SK-N-SH (cell line): ENCODE results near the gene ARHGAP27. TPM values are rescaled to one million over a fixed set of nuclear protein-coding genes. Genes with fewer than 3 reads are reported as not detected.

Experiments used
- CTCF ChIA-PET: fragments of 300-600, 350-600 bp; formaldehyde crosslinking; extraction: SDS; loops from one replicate; lab custom pipeline; 2021; lab: Yijun Ruan, JAX
- POLR2A ChIA-PET: fragments of 350-600 bp; sonication (Branson Sonifier 250); formaldehyde crosslinking; extraction: SDS; loops from one replicate; lab custom pipeline; 2020; ENCODE audit warnings: antibody characterized with exemption, inconsistent platforms; lab: Yijun Ruan, JAX
- DNase-seq: peaks from one replicate; pipeline ENCODE4 v3.0.0; 2012
- H2AFZ ChIP-seq: fragments of 200-600 bp; sonication (generic); 2 replicates; pipeline ENCODE4 v1.8.1; 2016; ENCODE audit warnings: antibody characterized with exemption, mild to moderate bottlenecking, low read depth
- H3F3A ChIP-seq: fragments of 200-600 bp; sonication (generic); replicated peaks from 2 replicates; pipeline ENCODE3; 2016; ENCODE audit warnings: antibody characterized with exemption, mild to moderate bottlenecking; ENCODE audit not compliant: insufficient read depth
- H3K27ac ChIP-seq, 2 experiments: fragments of 200-500 bp in 1 of 2; fragments of 200-600 bp in 1 of 2; sonication (Bioruptor generic) in 1 of 2; sonication (generic), shearing (Covaris generic) in 1 of 2; 2 replicates each; pipeline versions ENCODE4 v1.5.1 to v1.6.1; 2014 to 2016; ENCODE audit warnings: low read depth in 2 of 2, inconsistent platforms in 1 of 2, low read length in 1 of 2, mild to moderate bottlenecking in 1 of 2, mixed read lengths in 1 of 2
- H3K27me3 ChIP-seq: fragments of 200-600 bp; sonication (generic), shearing (Covaris generic); 2 replicates; pipeline ENCODE4 v1.6.1; 2016; ENCODE audit warnings: mixed run types; ENCODE audit not compliant: insufficient read depth
- H3K36me3 ChIP-seq, 2 experiments: fragments of 200-500 bp in 1 of 2; fragments of 200-600 bp in 1 of 2; sonication (Bioruptor generic) in 1 of 2; sonication (generic) in 1 of 2; replicated peaks in 1 of 2; 2 replicates each; pipeline versions ENCODE3 to v1.5.1; 2014 to 2016; ENCODE audit warnings: low read length in 1 of 2, mild to moderate bottlenecking in 1 of 2; ENCODE audit not compliant: insufficient read depth in 2 of 2, control insufficient read depth in 1 of 2
- H3K4me1 ChIP-seq, 2 experiments: fragments of 200-500 bp in 1 of 2; fragments of 200-600 bp in 1 of 2; sonication (Bioruptor generic) in 1 of 2; sonication (generic), shearing (Covaris generic) in 1 of 2; 2 replicates each; pipeline versions ENCODE4 v1.5.1 to v1.6.1; 2014 to 2016; ENCODE audit warnings: low read depth in 1 of 2, low read length in 1 of 2, mixed run types in 1 of 2; ENCODE audit not compliant: insufficient read depth in 2 of 2, control insufficient read depth in 1 of 2
- H3K4me2 ChIP-seq: fragments of 200-600 bp; sonication (generic), shearing (Covaris generic); 2 replicates; pipeline ENCODE4 v1.6.1; 2017; ENCODE audit warnings: mixed run types
- H3K4me3 ChIP-seq, 2 experiments: fragments of 200-500 bp in 1 of 2; fragments of 200-600 bp in 1 of 2; sonication (Bioruptor generic) in 1 of 2; sonication (generic), shearing (Covaris generic) in 1 of 2; 2 replicates each; pipeline versions ENCODE4 v1.5.1 to v1.8.1; 2014 to 2016; ENCODE audit warnings: low read depth in 2 of 2, inconsistent platforms in 1 of 2, low read length in 1 of 2, mild to moderate bottlenecking in 1 of 2, mixed read lengths in 1 of 2, moderate library complexity in 1 of 2
- H3K79me2 ChIP-seq: fragments of 200-600 bp; sonication (generic); 2 replicates; pipeline ENCODE4 v1.8.1; 2017; ENCODE audit warnings: mild to moderate bottlenecking; ENCODE audit not compliant: insufficient read depth
- H3K9ac ChIP-seq: fragments of 200-600 bp; sonication (generic); 2 replicates; pipeline ENCODE4 v1.6.1; 2017; ENCODE audit warnings: mixed run types
- H3K9me2 ChIP-seq: fragments of 200-600 bp; sonication (generic); 2 replicates; pipeline ENCODE4 v1.6.1; 2017; ENCODE audit warnings: mixed run types
- H3K9me3 ChIP-seq: fragments of 200-600 bp; sonication (generic); 2 replicates; pipeline ENCODE4 v1.6.1; 2017; ENCODE audit warnings: mixed run types, mild to moderate bottlenecking, moderate library complexity
- H4K20me1 ChIP-seq: fragments of 200-600 bp; sonication (generic); 2 replicates; pipeline ENCODE4 v1.6.1; 2017; ENCODE audit warnings: mild to moderate bottlenecking, mixed run types; ENCODE audit not compliant: insufficient read depth
- CTCF ChIP-seq: fragments of 200-600 bp; sonication (generic); IDR thresholded peaks from 2 replicates; pipeline ENCODE4 v1.6.1; 2017; ENCODE audit warnings: antibody characterized with exemption, mild to moderate bottlenecking, moderate library complexity
- ELF1 ChIP-seq: IDR thresholded peaks from 2 replicates; pipeline ENCODE4 v1.4.0; 2012
- EP300 ChIP-seq, 2 experiments: IDR thresholded peaks; 2 replicates each; pipeline versions ENCODE4 v1.4.0 to v1.6.1; 2012; ENCODE audit warnings: borderline replicate concordance in 1 of 2, low read depth in 1 of 2, low read length in 1 of 2
- EZH2phosphoT487 ChIP-seq: fragments of 200-600 bp; sonication (generic); IDR thresholded peaks from 2 replicates; pipeline ENCODE4 v1.6.1; 2017; ENCODE audit warnings: low read depth, mixed run types, mild to moderate bottlenecking, antibody characterized with exemption, moderate library complexity, borderline replicate concordance
- FOSL2 ChIP-seq: IDR thresholded peaks from 2 replicates; pipeline ENCODE4 v1.4.0; 2012; ENCODE audit warnings: low read depth, mild to moderate bottlenecking, moderate library complexity, borderline replicate concordance
- GABPA ChIP-seq: IDR thresholded peaks from 2 replicates; pipeline ENCODE4 v1.4.0; 2012; ENCODE audit warnings: low read depth, mild to moderate bottlenecking
- GATA2 ChIP-seq: sonication (generic); formaldehyde crosslinking; IDR thresholded peaks from 2 replicates; pipeline ENCODE4 v1.5.0; 2020; ENCODE audit warnings: mild to moderate bottlenecking, missing genetic modification reagents
- IRF3 ChIP-seq: fragments of 150-350 bp; IDR thresholded peaks from 2 replicates; pipeline ENCODE4 v1.6.1; 2016; ENCODE audit warnings: mild to moderate bottlenecking, low read depth, low read length
- JUND ChIP-seq: IDR thresholded peaks from 2 replicates; pipeline ENCODE4 v1.4.0; 2012
- MAX ChIP-seq: IDR thresholded peaks from 2 replicates; pipeline ENCODE4 v1.4.0; 2012; ENCODE audit warnings: low read depth
- MXI1 ChIP-seq: IDR thresholded peaks from 2 replicates; pipeline ENCODE4 v1.6.1; 2012; ENCODE audit warnings: mild to moderate bottlenecking, low read depth, low read length, improper control_type of control experiment
- NFIC ChIP-seq: IDR thresholded peaks from 2 replicates; pipeline ENCODE4 v1.4.0; 2012; ENCODE audit warnings: borderline replicate concordance
- NRF1 ChIP-seq: IDR thresholded peaks from 2 replicates; pipeline ENCODE4 v1.6.1; 2012; ENCODE audit warnings: low read depth, mild to moderate bottlenecking, low read length
- PBX3 ChIP-seq: IDR thresholded peaks from 2 replicates; pipeline ENCODE4; 2012
- POLR2AphosphoS5 ChIP-seq: IDR thresholded peaks from 2 replicates; pipeline ENCODE4 v1.6.1; 2012; ENCODE audit warnings: low read depth, low read length
- RAD21 ChIP-seq: IDR thresholded peaks from 2 replicates; pipeline ENCODE4 v1.6.1; 2012; ENCODE audit warnings: mild to moderate bottlenecking, low read length
- RFX5 ChIP-seq: IDR thresholded peaks from 2 replicates; pipeline ENCODE4 v1.6.1; 2012; ENCODE audit warnings: mild to moderate bottlenecking, improper control_type of control experiment, low read length
- RXRA ChIP-seq: IDR thresholded peaks from 2 replicates; pipeline ENCODE4 v1.4.0; 2012; ENCODE audit warnings: low read depth, mild to moderate bottlenecking, borderline replicate concordance
- SIN3A ChIP-seq: IDR thresholded peaks from 2 replicates; pipeline ENCODE4 v1.6.1; 2012; ENCODE audit warnings: low read depth, mild to moderate bottlenecking, low read length, moderate library complexity, borderline replicate concordance
- SMC3 ChIP-seq: IDR thresholded peaks from 2 replicates; pipeline ENCODE4 v1.6.1; 2012; ENCODE audit warnings: low read depth, low read length, improper control_type of control experiment
- USF1 ChIP-seq: IDR thresholded peaks from 2 replicates; pipeline ENCODE4 v1.4.0; 2012; ENCODE audit warnings: low read depth, borderline replicate concordance
- USF2 ChIP-seq: fragments of 150-350 bp; IDR thresholded peaks from 2 replicates; pipeline ENCODE4 v1.6.1; 2017; ENCODE audit warnings: antibody characterized with exemption, low read length, low read depth, borderline replicate concordance
- YY1 ChIP-seq: IDR thresholded peaks from 2 replicates; pipeline ENCODE4 v1.4.0; 2012; ENCODE audit warnings: low read depth, mild to moderate bottlenecking
- WGBS: methylation state at CpG from one replicate; pipeline ENCODE4 v1.1.6; 2017; ENCODE audit warnings: low lambda C conversion rate; 5-methylcytosine and 5-hydroxymethylcytosine counted together
- polyA plus RNA-seq, 3 experiments: library from polyadenylated mRNA; depleted of rRNA; stranded (reverse); fragments of >200 nt; gene quantifications; 2 replicates each; pipeline ENCODE4 v1.2.3, GENCODE V29; 2012

The ARHGAP27 gene
- polyA plus RNA-seq, 1 of the 3 experiments (the other 2 are of a cell fraction): 2.1 TPM

GRCh38 chr17:45371414-45372324 lies 61.0 kb downstream of the ARHGAP27 start:
- no peaks in the 10 kb centered on the region for H3K9me3 ChIP-seq
- H3K79me2 ChIP-seq: no peaks in the 10 kb centered on the region
- H3K27ac ChIP-seq: peak overlapping the region; percentile 78 to 96
- 17% methylated on average over 34 of the region's 55 CpGs for WGBS
- no peaks in the 10 kb centered on the region for H3K27me3 ChIP-seq
- ChIA-PET POLR2A (no interaction called here), CTCF (interaction anchor here (1.1 to 3.8 kb wide), 7 partner anchors 14 to 236 kb away, joined by 3 to 13 read pairs (median 7); partner anchors contain the start of gene ACBD4)
- peak overlapping the region; percentile 75 for H3K9ac ChIP-seq
- peak overlapping the region; percentile 67 for H3K4me2 ChIP-seq
- H3K4me3 ChIP-seq: peak overlapping the region; percentile 1 to 43; a peak in 1 of 4 replicates
- H4K20me1 ChIP-seq: no peaks in the 10 kb centered on the region
- peaks cover 2 to 31% of the 10 kb centered on the region in 2 experiments; a peak in 3 of 4 replicates for H3K4me1 ChIP-seq
- H3F3A ChIP-seq: peaks cover 43% of the 10 kb centered on the region
- no peaks in the 10 kb centered on the region for H3K9me2 ChIP-seq
- DNase-seq: peak; percentile 78
- H3K36me3 ChIP-seq: no peaks in the 10 kb centered on the region
- H2AFZ ChIP-seq: peak overlapping the region; percentile 48; the same call in 1 of the 2 replicates
- TF ChIP-seq POLR2AphosphoS5 (peak; percentile 73), SIN3A (peak; percentile 55; the same call in 1 of the 2 replicates), GABPA (no peak), RXRA (peak; percentile 87), MAX (0 out of 2 replicates have a peak, but pooled peaks have one; percentile 33), YY1 (no peak), PBX3 (peak; percentile 73), CTCF (no peak; the same call in none of the 2 replicates), FOSL2 (peak; percentile 92), IRF3 (no peak), USF2 (no peak), RAD21 (no peak), GATA2 (CRISPR knock-in tag) (no peak), RFX5 (no peak), NFIC (peak; percentile 76), EP300 (IDR thresholded peaks at IDR 0.05; ENCODE audit: borderline replicate concordance in 1 of 2, low read depth in 1 of 2, low read length in 1 of 2) (peak in 1 of 2 experiments; percentile 94; a peak in 3 of 4 replicates), USF1 (no peak), MXI1 (no peak; the same call in 1 of the 2 replicates), JUND (peak; percentile 94; the same call in 1 of the 2 replicates), EZH2phosphoT487 (no peak), ELF1 (no peak), SMC3 (peak; percentile 8; the same call in 1 of the 2 replicates), NRF1 (no peak)
